Cardiac muscle cell (in vitro differentiated cells and primary cell): ENCODE data around the gene OTC. TPM values are rescaled to one million over a fixed set of nuclear protein-coding genes. Genes with fewer than 3 reads are reported as not detected.
A peak's percentile ranks its signal among the peaks of the same experiment; 100 is the strongest.

Source experiments
- DNase-seq, 2 donors: peaks; one replicate each; pipeline versions ENCODE4 v3.0.0 to v3.0.0-alpha.2; 2010 to 2017; ENCODE audit warnings: low read depth in 1 of 2, low spot score in 1 of 2
- H3K27ac ChIP-seq: fragments of 200-600 bp; sonication (generic); 2 replicates; pipeline ENCODE4 v1.5.1; 2016
- H3K27me3 ChIP-seq: fragments of 200-600 bp; sonication (generic); 2 replicates; pipeline ENCODE4 v1.6.0; 2016; ENCODE audit warnings: control low read depth
- H3K36me3 ChIP-seq: fragments of 200-600 bp; sonication (generic); 2 replicates; pipeline ENCODE4 v1.5.1; 2016; ENCODE audit warnings: control low read depth
- H3K4me1 ChIP-seq: fragments of 200-600 bp; sonication (generic); 2 replicates; pipeline ENCODE4 v1.8.1; 2017; ENCODE audit warnings: low read depth, mild to moderate bottlenecking, mixed run types
- H3K4me3 ChIP-seq: fragments of 200-600 bp; sonication (generic); 2 replicates; pipeline ENCODE4 v1.5.1; 2016; ENCODE audit warnings: mild to moderate bottlenecking
- H3K9me3 ChIP-seq: fragments of 200-600 bp; sonication (generic); 2 replicates; pipeline ENCODE4 v1.5.1; 2017; ENCODE audit warnings: low read depth, mild to moderate bottlenecking, control low read depth
- polyA plus RNA-seq: library from polyadenylated mRNA; unstranded; fragments of >200 nt; fragmentation: Nextera tagmentation; extraction: Ambion mirVana; gene quantifications from 2 replicates; pipeline ENCODE4 v1.2.1, GENCODE V29; 2016
- total RNA-seq: library from RNA; depleted of rRNA; stranded (reverse); fragments of >200 nt; gene quantifications from 2 replicates; pipeline ENCODE4 v1.2.3, GENCODE V29; 2016
- TF ChIP-seq, protein P1 (sequence below): IDR thresholded peaks from 2 replicates; pipeline ENCODE4 v1.5.1; 2012; ENCODE audit warnings: low read depth, mild to moderate bottlenecking, low read length

Gene OTC
- total and polyA plus RNA-seq, 2 experiments from 2014 or later, result not detected

DNA sequence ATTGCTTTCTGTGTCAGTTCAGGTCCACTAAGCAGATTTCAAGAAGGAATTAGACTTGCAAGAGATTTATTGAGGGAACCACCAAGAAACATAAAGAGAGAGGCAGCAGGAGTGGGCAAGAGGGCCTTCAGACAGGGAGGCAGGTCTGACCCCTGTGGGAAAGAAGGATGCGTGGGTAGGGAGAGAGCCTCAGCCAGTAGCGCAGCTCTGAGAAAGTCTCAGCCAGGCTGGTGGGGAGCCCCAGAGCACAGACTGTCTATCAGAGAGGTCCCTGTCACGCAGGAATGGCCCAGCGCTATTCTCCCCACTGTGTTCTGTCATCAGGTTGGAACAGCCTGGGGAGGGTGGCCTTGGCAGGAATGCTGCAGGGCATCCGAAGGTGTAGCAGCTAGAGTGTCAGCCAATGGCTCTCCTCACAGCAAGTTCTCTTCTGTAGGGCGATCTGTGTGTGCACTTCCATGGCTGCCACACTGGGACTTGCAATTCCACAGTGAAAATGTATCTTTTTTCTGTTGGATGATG lies 48.0 kb downstream of the OTC start:
- Histone ChIP-seq H3K27ac (no peak overlapping the region), H3K4me1 (no peaks in the 10 kb centered on the region)
- TF ChIP-seq, protein P1, sequence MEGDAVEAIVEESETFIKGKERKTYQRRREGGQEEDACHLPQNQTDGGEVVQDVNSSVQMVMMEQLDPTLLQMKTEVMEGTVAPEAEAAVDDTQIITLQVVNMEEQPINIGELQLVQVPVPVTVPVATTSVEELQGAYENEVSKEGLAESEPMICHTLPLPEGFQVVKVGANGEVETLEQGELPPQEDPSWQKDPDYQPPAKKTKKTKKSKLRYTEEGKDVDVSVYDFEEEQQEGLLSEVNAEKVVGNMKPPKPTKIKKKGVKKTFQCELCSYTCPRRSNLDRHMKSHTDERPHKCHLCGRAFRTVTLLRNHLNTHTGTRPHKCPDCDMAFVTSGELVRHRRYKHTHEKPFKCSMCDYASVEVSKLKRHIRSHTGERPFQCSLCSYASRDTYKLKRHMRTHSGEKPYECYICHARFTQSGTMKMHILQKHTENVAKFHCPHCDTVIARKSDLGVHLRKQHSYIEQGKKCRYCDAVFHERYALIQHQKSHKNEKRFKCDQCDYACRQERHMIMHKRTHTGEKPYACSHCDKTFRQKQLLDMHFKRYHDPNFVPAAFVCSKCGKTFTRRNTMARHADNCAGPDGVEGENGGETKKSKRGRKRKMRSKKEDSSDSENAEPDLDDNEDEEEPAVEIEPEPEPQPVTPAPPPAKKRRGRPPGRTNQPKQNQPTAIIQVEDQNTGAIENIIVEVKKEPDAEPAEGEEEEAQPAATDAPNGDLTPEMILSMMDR, result no peak

DNA sequence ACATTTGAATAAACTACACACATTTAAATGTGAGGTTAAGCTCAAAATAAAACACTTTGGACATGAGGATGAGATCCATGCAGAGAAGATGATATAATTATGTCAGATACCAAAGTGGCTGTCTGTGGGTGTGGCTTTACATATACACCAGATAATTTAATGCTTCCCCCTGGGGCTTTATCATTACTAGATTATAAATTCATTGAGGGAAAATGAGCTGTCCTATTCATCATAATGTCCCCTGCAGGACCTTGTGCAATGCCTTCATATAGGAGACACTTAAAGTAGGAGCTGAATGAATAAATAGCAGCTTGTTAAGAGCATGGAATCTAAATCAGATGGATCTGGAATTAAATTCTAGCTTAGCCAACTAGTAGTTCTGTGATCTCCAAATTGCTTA lies 49.7 kb downstream of the OTC start:
- no peak for DNase-seq
- no peaks in the 10 kb centered on the region for H3K27me3 ChIP-seq
- H3K9me3 ChIP-seq, result no peaks in the 10 kb centered on the region
- TF ChIP-seq, protein P1, result no peak
- H3K36me3 ChIP-seq, result no peaks in the 10 kb centered on the region
- no peak overlapping the region for H3K4me3 ChIP-seq
- H3K4me1 ChIP-seq, result no peaks in the 10 kb centered on the region
- no peak overlapping the region for H3K27ac ChIP-seq

More for the DNA sequence above, 48.0 kb downstream of the OTC start:
- no peaks in the 10 kb centered on the region for H3K9me3 ChIP-seq
- H3K27me3 ChIP-seq, result no peaks in the 10 kb centered on the region
- no peak overlapping the region for H3K4me3 ChIP-seq
- no peak for DNase-seq
- no peaks in the 10 kb centered on the region for H3K36me3 ChIP-seq

DNA sequence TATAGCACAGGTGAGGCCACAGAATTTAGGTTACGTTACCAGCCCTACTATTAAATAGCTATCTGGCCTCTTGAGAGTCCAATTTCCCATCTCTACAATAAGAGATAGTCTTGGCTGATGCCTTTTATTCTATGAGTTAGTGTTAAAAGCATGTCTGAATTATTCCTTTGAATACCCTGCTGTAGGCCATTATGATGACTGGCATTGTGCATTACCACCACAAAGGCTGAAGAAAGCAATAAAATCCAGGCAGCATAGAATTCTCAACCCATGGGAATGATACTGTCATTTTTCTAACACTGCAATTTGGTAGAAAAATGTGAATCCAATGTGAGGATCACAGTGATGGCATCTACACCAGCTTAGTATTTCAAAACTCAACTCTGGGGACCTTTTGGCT lies 51.4 kb downstream of the OTC start:
- no peak overlapping the region for H3K4me3 ChIP-seq
- no peaks in the 10 kb centered on the region for H3K36me3 ChIP-seq
- H3K4me1 ChIP-seq, result no peaks in the 10 kb centered on the region
- no peak for DNase-seq
- no peaks in the 10 kb centered on the region for H3K27me3 ChIP-seq
- TF ChIP-seq, protein P1, result no peak
- no peaks in the 10 kb centered on the region for H3K9me3 ChIP-seq
- no peak overlapping the region for H3K27ac ChIP-seq

DNA sequence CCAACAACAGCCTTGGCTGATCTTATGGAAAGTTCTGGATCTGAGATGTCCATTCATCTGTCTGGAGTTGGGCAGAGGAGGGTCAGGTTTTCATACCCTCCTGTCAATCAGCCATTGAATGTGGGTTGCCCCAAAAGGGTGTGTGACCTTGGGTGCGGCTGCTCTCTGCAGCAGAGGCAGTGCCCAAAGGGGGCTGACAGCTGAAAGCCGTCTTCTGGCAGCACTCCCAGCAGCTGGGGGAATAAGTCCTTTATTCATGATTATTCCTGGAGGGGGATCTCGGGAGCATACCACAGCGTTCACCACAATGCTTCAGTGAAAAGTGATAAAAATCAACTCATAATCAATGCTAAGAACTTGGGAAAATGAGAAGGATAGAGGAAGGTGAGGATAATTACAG lies 54.7 kb downstream of the OTC start:
- no peaks in the 10 kb centered on the region for H3K4me1 ChIP-seq
- no peak overlapping the region for H3K27ac ChIP-seq
- no peaks in the 10 kb centered on the region for H3K36me3 ChIP-seq
- TF ChIP-seq, protein P1, result no peak
- no peak overlapping the region for H3K4me3 ChIP-seq
- H3K9me3 ChIP-seq, result peaks cover 2% of the 10 kb centered on the region
- no peak for DNase-seq
- H3K27me3 ChIP-seq, result no peaks in the 10 kb centered on the region

DNA sequence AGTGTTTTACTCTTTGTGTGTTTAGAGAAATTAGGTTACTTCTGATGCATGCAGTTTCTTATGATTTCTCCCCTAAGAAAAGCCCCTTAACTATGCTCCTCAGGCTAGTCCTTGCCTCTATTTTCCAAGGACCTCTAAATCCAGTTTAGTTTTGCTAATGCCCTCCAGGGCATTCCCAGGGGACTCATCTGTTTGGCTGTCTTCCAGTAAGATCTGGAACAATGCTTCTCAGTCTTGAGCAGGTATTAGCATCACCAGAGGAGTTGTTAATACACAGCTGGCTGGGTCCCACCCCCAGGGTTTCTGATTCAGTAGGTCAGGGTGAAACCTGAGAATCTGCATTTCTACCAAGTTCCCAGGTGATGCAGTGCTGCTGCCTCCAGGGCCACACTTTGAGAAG lies 56.9 kb downstream of the OTC start:
- TF ChIP-seq, protein P1, result no peak
- Histone ChIP-seq H3K27me3 (no peaks in the 10 kb centered on the region), H3K9me3 (peaks cover 2% of the 10 kb centered on the region), H3K36me3 (no peaks in the 10 kb centered on the region), H3K4me3 (no peak overlapping the region), H3K27ac (no peak overlapping the region), H3K4me1 (no peaks in the 10 kb centered on the region)
- no peak for DNase-seq

DNA sequence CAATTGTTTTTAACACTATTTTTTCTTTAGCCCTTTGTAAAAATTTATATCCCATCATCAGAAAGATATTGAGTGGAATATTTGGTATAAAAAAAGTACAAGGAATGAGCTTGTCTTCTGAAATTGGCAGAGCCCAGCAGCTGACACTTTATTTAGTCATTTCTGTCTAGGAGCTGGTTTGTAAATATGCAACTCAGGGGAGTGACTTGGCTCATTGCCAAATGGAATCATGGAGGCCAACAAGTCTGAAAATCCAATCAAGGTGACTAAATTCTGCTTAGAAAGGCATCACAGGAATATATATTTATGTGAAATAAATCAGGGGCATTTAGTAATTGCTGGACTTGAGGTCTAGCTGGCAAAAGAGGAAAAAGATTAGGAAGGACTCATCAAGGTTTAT lies 74.4 kb downstream of the OTC start:
- H3K27ac ChIP-seq, result no peak overlapping the region
- H3K36me3 ChIP-seq, result no peaks in the 10 kb centered on the region
- TF ChIP-seq, protein P1, result no peak
- no peaks in the 10 kb centered on the region for H3K4me1 ChIP-seq
- H3K4me3 ChIP-seq, result no peak overlapping the region
- peak in 1 of 2 donors; percentile 15 for DNase-seq
- H3K9me3 ChIP-seq, result no peaks in the 10 kb centered on the region
- no peaks in the 10 kb centered on the region for H3K27me3 ChIP-seq
